ENCODE measurements around the gene CENPV. TPM values are rescaled to one million over a fixed set of nuclear protein-coding genes. Genes with fewer than 3 reads are reported as not detected.

CENPV gene
- total and polyA plus RNA-seq, 2 donors from 2014 or later = 9.0 to 42.3 TPM

DNA sequence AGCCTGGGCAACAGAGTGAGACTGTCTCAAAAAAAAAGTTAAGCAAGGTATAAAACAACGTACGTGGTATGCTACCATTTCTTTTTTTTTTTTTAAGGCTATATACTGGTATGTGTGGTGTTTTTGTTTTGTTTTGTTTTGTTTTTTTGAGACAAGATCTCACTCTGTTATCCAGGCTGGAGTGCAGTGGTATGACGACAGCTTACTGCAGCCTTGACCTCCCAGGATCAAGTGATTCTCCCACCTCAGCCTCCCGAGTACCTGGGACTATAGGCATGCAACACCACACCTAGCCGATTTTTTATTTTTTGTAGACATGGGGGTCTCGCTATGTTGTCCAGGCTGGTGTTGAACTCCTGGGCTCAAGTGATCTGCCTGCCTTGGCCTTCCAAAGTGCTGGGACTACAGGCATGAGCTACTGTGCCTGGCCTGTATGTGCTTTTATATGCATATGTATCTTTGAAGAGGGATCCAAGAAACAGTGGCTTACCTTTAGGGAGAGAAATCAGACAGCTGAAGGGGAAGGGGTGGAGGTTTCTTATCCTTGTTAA is 6.5 kb downstream of the CENPV start:
- Histone ChIP-seq H3K9me3 (ENCODE audit: control insufficient read depth in 2 of 3, insufficient read depth in 1 of 3, low read length in 3 of 3) (no peaks in the 10 kb centered on the region), H3K4me1 (ENCODE audit: control insufficient read depth in 2 of 3, insufficient read depth in 2 of 3, low read depth in 1 of 3, low read length in 3 of 3) (no peaks in the 10 kb centered on the region), H3K4me3 (ENCODE audit: low read length in 3 of 3) (no peak overlapping the region), H3K9ac (ENCODE audit: low read length in 3 of 3) (no peak overlapping the region), H3K27ac (ENCODE audit: low read depth in 2 of 2, low read length in 2 of 2) (no peak overlapping the region), H3K27me3 (ENCODE audit: control insufficient read depth, insufficient read depth, low read length) (no peaks in the 10 kb centered on the region), H3K36me3 (ENCODE audit: control insufficient read depth in 2 of 3, insufficient read depth in 3 of 3, low read length in 3 of 3) (peaks cover 0 to 11% (median 6%) of the 10 kb centered on the region in 3 donors)
- TF ChIP-seq, protein P1, sequence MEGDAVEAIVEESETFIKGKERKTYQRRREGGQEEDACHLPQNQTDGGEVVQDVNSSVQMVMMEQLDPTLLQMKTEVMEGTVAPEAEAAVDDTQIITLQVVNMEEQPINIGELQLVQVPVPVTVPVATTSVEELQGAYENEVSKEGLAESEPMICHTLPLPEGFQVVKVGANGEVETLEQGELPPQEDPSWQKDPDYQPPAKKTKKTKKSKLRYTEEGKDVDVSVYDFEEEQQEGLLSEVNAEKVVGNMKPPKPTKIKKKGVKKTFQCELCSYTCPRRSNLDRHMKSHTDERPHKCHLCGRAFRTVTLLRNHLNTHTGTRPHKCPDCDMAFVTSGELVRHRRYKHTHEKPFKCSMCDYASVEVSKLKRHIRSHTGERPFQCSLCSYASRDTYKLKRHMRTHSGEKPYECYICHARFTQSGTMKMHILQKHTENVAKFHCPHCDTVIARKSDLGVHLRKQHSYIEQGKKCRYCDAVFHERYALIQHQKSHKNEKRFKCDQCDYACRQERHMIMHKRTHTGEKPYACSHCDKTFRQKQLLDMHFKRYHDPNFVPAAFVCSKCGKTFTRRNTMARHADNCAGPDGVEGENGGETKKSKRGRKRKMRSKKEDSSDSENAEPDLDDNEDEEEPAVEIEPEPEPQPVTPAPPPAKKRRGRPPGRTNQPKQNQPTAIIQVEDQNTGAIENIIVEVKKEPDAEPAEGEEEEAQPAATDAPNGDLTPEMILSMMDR (IDR thresholded peaks at IDR 0.05; ENCODE audit: borderline replicate concordance, extremely low read depth, insufficient read depth) = no peak
- intact Hi-C loops (cut with DNase I) = no loop called here
- FAIRE-seq = no peak
- no peak for DNase-seq

DNA sequence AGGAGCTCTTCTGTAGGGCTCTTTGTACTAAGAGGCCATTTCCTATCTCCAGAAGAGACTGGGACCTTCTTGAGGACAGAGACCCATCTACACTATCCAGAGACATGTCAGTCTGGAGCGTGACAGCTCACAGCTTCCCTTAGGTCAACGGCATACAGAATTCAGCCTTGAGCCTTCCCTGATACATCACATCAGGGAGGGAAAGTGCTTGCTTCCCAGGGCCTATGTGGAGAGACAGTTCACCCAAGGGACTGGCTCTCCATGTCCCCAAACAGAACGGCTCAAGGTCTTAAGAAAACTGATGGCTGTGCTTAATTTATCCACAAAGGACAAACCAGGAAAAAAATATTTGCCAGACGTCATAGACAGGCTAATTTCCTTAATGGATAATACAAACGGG is 7.7 kb downstream of the CENPV start:
- DNase-seq = no peak
- Histone ChIP-seq H3K4me1 (ENCODE audit: control insufficient read depth in 2 of 3, insufficient read depth in 2 of 3, low read depth in 1 of 3, low read length in 3 of 3) (no peaks in the 10 kb centered on the region), H3K36me3 (ENCODE audit: control insufficient read depth in 2 of 3, insufficient read depth in 3 of 3, low read length in 3 of 3) (peaks cover 0 to 11% (median 6%) of the 10 kb centered on the region in 3 donors), H3K9me3 (ENCODE audit: control insufficient read depth in 2 of 3, insufficient read depth in 1 of 3, low read length in 3 of 3) (no peaks in the 10 kb centered on the region), H3K27me3 (ENCODE audit: control insufficient read depth, insufficient read depth, low read length) (no peaks in the 10 kb centered on the region), H3K4me3 (ENCODE audit: low read length in 3 of 3) (no peak overlapping the region), H3K27ac (ENCODE audit: low read depth in 2 of 2, low read length in 2 of 2) (no peak overlapping the region), H3K9ac (ENCODE audit: low read length in 3 of 3) (no peak overlapping the region)
- no peak for FAIRE-seq
- TF ChIP-seq, protein P1 (IDR thresholded peaks at IDR 0.05; ENCODE audit: borderline replicate concordance, extremely low read depth, insufficient read depth) = no peak
- intact Hi-C loops (cut with DNase I) = no loop called here

DNA sequence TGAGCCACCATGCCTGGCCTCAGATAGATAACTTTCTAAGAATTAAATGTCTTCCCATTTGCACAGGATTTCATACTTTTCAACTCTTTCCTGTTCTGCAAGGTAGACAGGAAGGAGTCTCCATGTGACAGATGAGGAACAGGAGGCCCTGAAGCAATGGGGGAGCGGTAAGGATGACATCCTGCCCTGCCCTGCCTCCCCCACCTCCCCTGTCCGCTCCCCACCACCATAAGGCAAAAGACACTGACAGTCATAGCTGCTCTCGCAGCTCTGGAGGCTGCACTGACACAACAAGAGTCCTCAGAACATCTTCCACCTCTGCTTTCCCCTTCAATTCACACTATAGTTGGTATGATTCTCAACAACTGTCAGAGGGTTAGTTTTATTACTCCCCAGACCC is 9.7 kb downstream of the CENPV start:
- H3K9me3 ChIP-seq (ENCODE audit: control insufficient read depth in 2 of 3, insufficient read depth in 1 of 3, low read length in 3 of 3) = no peaks in the 10 kb centered on the region
- H3K4me3 ChIP-seq (ENCODE audit: low read length in 3 of 3) = no peak overlapping the region
- peaks cover 0 to 9% (median 6%) of the 10 kb centered on the region in 3 donors for H3K36me3 ChIP-seq (ENCODE audit: control insufficient read depth in 2 of 3, insufficient read depth in 3 of 3, low read length in 3 of 3)
- no peak overlapping the region for H3K27ac ChIP-seq (ENCODE audit: low read depth in 2 of 2, low read length in 2 of 2)
- TF ChIP-seq, protein P1 (IDR thresholded peaks at IDR 0.05; ENCODE audit: borderline replicate concordance, extremely low read depth, insufficient read depth) = no peak
- H3K4me1 ChIP-seq (ENCODE audit: control insufficient read depth in 2 of 3, insufficient read depth in 2 of 3, low read depth in 1 of 3, low read length in 3 of 3) = no peaks in the 10 kb centered on the region
- intact Hi-C loops (cut with DNase I) = no loop called here
- no peaks in the 10 kb centered on the region for H3K27me3 ChIP-seq (ENCODE audit: control insufficient read depth, insufficient read depth, low read length)
- FAIRE-seq = no peak
- H3K9ac ChIP-seq (ENCODE audit: low read length in 3 of 3) = no peak overlapping the region
- no peak for DNase-seq

DNA sequence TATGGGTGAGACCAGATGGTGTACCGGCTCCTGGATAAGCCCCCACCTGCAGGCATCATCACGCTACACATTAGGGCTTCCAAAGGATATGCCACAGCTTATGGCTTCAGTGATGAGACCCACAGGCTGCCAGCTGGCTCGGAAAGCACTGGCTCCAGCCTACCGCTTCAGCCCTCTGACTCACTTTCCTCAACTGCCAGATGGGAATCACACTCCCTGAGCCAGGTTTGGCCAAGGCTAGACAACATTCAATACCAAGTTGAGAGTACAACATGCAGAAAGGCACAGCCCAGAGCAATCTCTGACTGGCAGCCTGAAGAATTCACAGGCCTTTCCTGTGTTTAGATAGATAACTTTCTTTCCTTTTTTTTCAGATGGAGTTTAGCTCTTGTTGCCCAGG is 10.3 kb downstream of the CENPV start:
- H3K27me3 ChIP-seq (ENCODE audit: control insufficient read depth, insufficient read depth, low read length) = no peaks in the 10 kb centered on the region
- no peaks in the 10 kb centered on the region for H3K9me3 ChIP-seq (ENCODE audit: control insufficient read depth in 2 of 3, insufficient read depth in 1 of 3, low read length in 3 of 3)
- intact Hi-C loops (cut with DNase I) = no loop called here
- H3K36me3 ChIP-seq (ENCODE audit: control insufficient read depth in 2 of 3, insufficient read depth in 3 of 3, low read length in 3 of 3) = peaks cover 0 to 9% (median 6%) of the 10 kb centered on the region in 3 donors
- no peaks in the 10 kb centered on the region for H3K4me1 ChIP-seq (ENCODE audit: control insufficient read depth in 2 of 3, insufficient read depth in 2 of 3, low read depth in 1 of 3, low read length in 3 of 3)
- H3K9ac ChIP-seq (ENCODE audit: low read length in 3 of 3) = no peak overlapping the region
- no peak overlapping the region for H3K4me3 ChIP-seq (ENCODE audit: low read length in 3 of 3)
- DNase-seq (no peak), FAIRE-seq (no peak)
- TF ChIP-seq, protein P1 (IDR thresholded peaks at IDR 0.05; ENCODE audit: borderline replicate concordance, extremely low read depth, insufficient read depth) = no peak
- H3K27ac ChIP-seq (ENCODE audit: low read depth in 2 of 2, low read length in 2 of 2) = no peak overlapping the region

Measured in kidney (tissue), 14 donors.